GM12872 (cell line): ENCODE results near the gene HES3.

Experiments
- TF ChIP-seq, protein P1 (sequence below): IDR thresholded peaks from 3 replicates; pipeline ENCODE4 v1.5.1; 2011; ENCODE audit warnings: low read depth, mild to moderate bottlenecking, low read length, moderate library complexity; ENCODE audit not compliant: insufficient read depth

The HES3 gene

DNA sequence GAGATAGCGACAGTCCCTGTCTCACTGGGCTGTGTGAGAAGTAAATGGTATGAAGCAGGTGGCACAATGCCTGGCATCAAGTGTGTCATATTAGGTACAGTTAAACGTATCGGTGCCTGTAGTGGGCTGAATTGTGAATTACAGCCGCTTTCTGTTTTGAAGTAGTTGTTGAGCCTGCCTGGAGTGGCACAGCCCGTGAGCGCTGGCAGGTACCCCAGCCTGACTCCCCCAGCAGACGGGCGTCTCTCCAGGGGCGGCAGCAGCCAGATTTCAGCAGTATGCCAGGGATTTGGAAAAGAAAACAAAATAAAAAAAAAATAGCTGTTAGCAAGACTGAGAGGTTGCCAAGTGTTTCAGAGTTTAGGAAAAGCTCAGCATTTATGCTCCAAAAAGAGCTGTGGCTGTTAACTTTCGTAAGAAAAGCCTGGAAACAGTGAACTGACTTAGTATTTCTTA, 43.5 kb downstream of the HES3 start:
- TF ChIP-seq, protein P1, sequence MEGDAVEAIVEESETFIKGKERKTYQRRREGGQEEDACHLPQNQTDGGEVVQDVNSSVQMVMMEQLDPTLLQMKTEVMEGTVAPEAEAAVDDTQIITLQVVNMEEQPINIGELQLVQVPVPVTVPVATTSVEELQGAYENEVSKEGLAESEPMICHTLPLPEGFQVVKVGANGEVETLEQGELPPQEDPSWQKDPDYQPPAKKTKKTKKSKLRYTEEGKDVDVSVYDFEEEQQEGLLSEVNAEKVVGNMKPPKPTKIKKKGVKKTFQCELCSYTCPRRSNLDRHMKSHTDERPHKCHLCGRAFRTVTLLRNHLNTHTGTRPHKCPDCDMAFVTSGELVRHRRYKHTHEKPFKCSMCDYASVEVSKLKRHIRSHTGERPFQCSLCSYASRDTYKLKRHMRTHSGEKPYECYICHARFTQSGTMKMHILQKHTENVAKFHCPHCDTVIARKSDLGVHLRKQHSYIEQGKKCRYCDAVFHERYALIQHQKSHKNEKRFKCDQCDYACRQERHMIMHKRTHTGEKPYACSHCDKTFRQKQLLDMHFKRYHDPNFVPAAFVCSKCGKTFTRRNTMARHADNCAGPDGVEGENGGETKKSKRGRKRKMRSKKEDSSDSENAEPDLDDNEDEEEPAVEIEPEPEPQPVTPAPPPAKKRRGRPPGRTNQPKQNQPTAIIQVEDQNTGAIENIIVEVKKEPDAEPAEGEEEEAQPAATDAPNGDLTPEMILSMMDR: no peak

DNA sequence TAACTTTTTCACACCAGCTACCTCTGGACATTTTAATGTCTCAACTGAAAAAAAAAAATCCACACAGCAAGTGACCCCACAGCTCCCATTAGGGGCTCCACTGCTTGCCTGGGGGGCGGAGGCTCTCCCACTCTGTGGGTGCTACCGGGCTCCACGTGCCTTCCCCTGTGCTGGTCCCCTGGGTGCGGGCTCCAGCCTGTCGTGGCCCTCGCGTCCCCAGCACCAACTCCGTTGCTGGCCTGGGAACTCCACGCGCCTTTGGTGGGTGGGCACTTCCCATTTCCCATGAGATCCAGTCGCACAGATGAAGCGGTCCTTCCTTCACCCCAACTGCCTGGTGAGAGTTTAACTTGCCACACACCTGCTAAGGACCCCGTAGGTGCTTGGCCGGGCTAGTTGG, 44.0 kb downstream of the HES3 start:
- TF ChIP-seq, protein P1: no peak

DNA sequence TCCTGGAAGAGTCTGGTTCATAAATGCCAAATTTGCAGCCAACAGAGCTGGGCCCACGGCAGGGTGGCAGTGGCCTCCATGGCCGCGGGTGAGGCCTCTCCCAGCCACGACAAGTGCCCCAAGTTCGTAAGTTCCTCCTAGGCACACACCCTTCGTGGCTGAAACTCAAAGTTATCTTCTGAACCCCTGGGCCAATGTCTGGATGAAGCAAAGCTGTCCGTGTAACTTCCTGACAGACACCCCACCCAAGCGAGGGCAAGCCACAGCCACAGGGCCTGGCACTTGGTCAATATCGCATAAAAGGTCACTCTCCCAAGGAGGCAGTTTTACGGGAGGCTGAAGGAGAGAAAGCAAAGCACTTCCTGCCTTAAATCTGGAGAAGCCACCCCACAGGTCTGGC, 44.7 kb downstream of the HES3 start:
- TF ChIP-seq, protein P1: no peak

DNA sequence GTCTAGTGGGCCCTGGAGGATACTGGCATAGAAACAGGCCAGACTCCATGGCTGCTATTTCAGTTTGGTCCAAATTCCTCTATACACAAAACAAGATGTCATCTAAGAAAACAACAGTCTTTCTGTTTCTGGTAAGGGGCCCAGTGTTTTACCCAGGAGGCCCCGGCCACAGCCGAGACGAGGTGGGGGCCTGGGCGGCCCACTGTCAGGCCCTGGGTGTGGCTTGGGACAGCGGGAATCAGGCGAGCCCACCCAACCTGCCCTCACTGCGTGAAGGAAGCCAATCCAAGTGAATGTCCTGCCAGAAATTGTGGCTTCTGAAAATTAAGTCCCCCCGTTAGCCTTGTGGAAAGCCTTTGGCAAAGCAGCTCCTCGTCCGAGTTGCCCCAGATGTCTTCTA, 48.1 kb downstream of the HES3 start:
- TF ChIP-seq, protein P1: no peak

DNA sequence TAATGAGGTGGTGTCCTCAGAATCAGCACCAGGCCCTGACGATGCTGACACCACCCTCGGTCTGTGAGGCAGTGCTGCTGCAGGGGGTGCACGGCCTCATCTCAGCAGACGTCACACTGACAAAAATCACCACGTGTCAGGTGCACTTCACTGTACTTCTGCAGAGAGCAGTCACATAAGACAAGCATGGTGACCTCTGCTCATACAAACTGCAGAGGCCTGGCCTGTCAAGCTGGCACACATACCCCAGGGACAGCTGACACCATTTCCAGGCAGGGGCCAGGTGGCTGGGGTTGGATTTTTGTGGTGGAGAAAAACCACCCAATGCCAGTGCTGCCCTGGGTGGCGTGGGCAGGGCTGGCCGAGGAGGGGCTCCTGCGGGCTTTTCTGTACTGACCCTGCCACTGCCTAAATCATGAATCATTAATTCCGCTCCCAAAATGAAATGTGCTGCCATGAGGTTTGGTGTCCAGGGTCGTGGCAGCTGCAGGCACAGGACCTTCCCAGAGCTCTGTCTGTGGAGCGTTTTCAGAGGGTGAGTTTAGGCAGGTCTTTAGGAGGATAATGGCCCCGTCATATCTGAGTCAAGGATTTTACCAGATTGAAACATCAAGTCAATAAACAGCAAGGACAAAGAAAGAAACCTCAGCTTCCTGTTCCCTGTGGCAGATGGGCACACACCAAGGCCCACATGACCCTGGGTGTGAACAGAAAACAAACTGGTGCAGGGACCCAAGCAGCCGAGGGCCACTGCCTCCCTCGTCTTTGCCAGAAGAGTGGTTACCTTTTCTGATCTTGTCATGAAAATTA, 50.3 kb downstream of the HES3 start:
- TF ChIP-seq, protein P1: no peak

DNA sequence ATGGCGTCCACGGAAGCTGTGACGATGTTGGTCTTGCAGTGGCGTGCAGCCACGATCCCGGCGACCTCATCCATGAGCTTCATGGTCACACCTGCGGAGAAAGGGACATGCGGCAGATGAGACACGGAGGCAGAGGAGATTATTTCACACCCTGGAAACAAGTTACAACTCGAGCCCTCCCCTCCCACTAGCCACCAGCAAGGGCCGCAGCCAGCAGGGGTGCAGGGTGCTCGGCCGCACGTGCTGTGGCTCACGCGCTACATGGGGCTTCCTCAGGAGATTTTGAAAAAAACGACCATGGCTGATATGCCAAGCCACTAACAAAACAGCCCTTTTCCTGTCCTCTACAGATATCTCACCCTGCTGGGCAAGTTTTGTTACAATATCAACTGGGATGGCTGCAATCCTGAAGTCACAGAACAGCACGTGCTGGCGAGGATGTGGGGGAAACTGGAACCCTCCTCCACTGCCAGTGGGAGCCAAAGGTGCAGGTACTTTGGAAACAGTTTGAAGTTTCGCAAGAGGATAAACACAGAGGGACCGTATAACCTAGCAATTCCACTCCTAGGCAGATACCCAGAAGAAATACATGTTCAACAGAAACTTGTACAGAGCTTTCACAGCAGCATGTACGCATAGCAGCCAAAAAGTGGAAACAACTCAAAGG, 51.0 kb downstream of the HES3 start:
- TF ChIP-seq, protein P1: no peak
